Measurements from ENCODE around the gene GALNT12. TPM values are rescaled to one million over a fixed set of nuclear protein-coding genes. Genes with fewer than 3 reads are reported as not detected.

GALNT12 gene
- total and polyA plus RNA-seq, 4 donors = 0.16 to 1.4 (median 0.25) TPM; not detected in 1

DNA sequence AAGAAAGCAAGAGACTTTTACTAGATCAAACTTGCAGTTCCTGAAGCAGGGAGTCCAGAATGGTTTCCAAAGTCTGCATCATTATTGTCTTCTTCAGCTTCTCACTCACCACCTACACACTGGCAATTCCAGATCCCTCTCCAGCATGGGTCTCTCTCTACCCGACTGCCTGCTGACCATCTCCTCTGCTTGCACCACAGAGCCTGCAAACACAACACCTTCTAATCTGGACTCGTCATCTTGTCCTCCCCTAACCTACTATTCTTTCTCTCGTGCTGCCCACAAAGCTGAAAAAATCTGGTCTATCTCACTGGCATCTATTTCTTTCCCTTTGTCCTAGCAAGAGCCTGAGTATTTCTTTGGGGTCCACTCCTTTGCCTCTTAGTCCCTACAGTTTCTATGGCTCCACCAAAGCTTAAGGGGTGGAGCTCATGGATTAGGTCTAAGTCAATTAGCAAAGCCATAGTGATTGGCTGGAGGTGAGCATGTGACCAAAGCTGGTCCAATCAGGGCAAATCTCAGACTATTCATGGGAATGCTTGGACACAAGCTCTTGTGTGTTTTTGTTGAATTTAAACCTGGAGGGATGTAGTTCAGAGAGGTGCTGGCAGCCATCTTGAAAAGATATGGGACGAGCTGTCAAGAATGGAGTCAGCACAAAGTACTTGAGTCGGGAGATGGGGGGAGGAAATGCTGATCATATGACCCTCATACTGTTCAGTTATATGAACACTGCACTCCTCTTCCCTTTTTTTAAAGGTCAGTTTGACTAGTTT lies 63.5 kb downstream of the GALNT12 start:
- no peak overlapping the region for H3K4me3 ChIP-seq (ENCODE audit: low read depth in 1 of 3, low read length in 3 of 3)
- H3K9me3 ChIP-seq (ENCODE audit: control insufficient read depth in 4 of 4, low read length in 3 of 4) = peaks cover 0 to 4% (median 0%) of the 10 kb centered on the region in 4 donors
- H3K36me3 ChIP-seq (ENCODE audit: control insufficient read depth in 4 of 4, insufficient read depth in 3 of 4, low read depth in 1 of 4, low read length in 3 of 4) = no peaks in the 10 kb centered on the region
- H3K9ac ChIP-seq (ENCODE audit: low read depth in 1 of 2, low read length in 2 of 2) = no peak overlapping the region
- WGBS = 60% methylated on average over 5 of the region's 5 CpGs
- TF ChIP-seq GABPA (IDR thresholded peaks at IDR 0.05 in 1 of 2, conservative IDR thresholded peaks at IDR 0.05 in 1 of 2) (no peak), YY1 (IDR thresholded peaks at IDR 0.05) (no peak), RXRA (IDR thresholded peaks at IDR 0.05) (no peak), HNF4A (conservative IDR thresholded peaks at IDR 0.05) (no peak), SP1 (IDR thresholded peaks at IDR 0.05) (no peak), JUND (IDR thresholded peaks at IDR 0.05) (no peak), RAD21 (IDR thresholded peaks at IDR 0.05) (no peak), FOXA2 (IDR thresholded peaks at IDR 0.05) (no peak), EGR1 (IDR thresholded peaks at IDR 0.05; ENCODE audit: low read depth in 2 of 2) (no peak), TAF1 (conservative IDR thresholded peaks at IDR 0.05) (no peak), NR2F2 (IDR thresholded peaks at IDR 0.05) (no peak), HNF4G (IDR thresholded peaks at IDR 0.05) (no peak)
- TF ChIP-seq, protein P1, sequence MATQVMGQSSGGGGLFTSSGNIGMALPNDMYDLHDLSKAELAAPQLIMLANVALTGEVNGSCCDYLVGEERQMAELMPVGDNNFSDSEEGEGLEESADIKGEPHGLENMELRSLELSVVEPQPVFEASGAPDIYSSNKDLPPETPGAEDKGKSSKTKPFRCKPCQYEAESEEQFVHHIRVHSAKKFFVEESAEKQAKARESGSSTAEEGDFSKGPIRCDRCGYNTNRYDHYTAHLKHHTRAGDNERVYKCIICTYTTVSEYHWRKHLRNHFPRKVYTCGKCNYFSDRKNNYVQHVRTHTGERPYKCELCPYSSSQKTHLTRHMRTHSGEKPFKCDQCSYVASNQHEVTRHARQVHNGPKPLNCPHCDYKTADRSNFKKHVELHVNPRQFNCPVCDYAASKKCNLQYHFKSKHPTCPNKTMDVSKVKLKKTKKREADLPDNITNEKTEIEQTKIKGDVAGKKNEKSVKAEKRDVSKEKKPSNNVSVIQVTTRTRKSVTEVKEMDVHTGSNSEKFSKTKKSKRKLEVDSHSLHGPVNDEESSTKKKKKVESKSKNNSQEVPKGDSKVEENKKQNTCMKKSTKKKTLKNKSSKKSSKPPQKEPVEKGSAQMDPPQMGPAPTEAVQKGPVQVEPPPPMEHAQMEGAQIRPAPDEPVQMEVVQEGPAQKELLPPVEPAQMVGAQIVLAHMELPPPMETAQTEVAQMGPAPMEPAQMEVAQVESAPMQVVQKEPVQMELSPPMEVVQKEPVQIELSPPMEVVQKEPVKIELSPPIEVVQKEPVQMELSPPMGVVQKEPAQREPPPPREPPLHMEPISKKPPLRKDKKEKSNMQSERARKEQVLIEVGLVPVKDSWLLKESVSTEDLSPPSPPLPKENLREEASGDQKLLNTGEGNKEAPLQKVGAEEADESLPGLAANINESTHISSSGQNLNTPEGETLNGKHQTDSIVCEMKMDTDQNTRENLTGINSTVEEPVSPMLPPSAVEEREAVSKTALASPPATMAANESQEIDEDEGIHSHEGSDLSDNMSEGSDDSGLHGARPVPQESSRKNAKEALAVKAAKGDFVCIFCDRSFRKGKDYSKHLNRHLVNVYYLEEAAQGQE (IDR thresholded peaks at IDR 0.05) = no peak
- TF ChIP-seq, protein P2, sequence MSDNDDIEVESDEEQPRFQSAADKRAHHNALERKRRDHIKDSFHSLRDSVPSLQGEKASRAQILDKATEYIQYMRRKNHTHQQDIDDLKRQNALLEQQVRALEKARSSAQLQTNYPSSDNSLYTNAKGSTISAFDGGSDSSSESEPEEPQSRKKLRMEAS (IDR thresholded peaks at IDR 0.05) = no peak
- TF ChIP-seq, protein P3, sequence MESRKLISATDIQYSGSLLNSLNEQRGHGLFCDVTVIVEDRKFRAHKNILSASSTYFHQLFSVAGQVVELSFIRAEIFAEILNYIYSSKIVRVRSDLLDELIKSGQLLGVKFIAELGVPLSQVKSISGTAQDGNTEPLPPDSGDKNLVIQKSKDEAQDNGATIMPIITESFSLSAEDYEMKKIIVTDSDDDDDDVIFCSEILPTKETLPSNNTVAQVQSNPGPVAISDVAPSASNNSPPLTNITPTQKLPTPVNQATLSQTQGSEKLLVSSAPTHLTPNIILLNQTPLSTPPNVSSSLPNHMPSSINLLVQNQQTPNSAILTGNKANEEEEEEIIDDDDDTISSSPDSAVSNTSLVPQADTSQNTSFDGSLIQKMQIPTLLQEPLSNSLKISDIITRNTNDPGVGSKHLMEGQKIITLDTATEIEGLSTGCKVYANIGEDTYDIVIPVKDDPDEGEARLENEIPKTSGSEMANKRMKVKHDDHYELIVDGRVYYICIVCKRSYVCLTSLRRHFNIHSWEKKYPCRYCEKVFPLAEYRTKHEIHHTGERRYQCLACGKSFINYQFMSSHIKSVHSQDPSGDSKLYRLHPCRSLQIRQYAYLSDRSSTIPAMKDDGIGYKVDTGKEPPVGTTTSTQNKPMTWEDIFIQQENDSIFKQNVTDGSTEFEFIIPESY (IDR thresholded peaks at IDR 0.05) = no peak
- TF ChIP-seq, protein P4, sequence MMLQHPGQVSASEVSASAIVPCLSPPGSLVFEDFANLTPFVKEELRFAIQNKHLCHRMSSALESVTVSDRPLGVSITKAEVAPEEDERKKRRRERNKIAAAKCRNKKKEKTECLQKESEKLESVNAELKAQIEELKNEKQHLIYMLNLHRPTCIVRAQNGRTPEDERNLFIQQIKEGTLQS (IDR thresholded peaks at IDR 0.05) = no peak
- no peak for DNase-seq (ENCODE audit: low spot score)
- no peaks in the 10 kb centered on the region for H3K27me3 ChIP-seq (ENCODE audit: control insufficient read depth in 4 of 4, insufficient read depth in 4 of 4, low read length in 3 of 4)
- H3K4me1 ChIP-seq (ENCODE audit: control insufficient read depth in 4 of 4, insufficient read depth in 4 of 4, low read length in 3 of 4) = peaks cover 0 to 3% (median 0%) of the 10 kb centered on the region in 4 donors
- no peak overlapping the region for H3K27ac ChIP-seq (ENCODE audit: low read depth in 1 of 2, low read length in 2 of 2)

DNA sequence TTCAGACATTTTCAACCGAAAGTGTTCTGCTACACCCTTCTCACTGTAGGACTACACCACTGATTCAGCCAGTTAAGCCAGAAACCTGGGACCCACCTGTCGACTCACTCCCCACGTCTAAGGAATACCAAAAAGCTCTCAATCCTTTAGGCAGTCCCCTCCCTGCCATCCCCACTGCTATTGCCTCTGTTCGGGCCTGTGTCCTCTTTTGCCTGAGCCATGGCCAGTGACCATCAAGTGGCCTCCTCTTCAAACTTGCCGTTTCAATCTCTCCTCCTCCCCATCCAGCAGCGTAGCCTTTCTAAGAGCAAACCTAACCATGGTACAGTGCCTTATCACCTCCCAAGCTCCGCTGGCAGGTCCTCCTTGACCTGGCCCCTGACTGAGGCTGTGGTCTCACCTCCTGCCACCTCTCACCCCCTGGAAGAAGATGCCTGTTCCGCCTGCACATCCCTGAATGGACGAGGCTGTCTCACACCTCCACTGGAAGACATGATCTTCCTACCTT lies 64.1 kb downstream of the GALNT12 start:
- Histone ChIP-seq H3K27ac (ENCODE audit: low read depth in 1 of 2, low read length in 2 of 2) (no peak overlapping the region), H3K36me3 (ENCODE audit: control insufficient read depth in 4 of 4, insufficient read depth in 3 of 4, low read depth in 1 of 4, low read length in 3 of 4) (no peaks in the 10 kb centered on the region), H3K9me3 (ENCODE audit: control insufficient read depth in 4 of 4, low read length in 3 of 4) (peaks cover 0 to 4% (median 0%) of the 10 kb centered on the region in 4 donors), H3K4me1 (ENCODE audit: control insufficient read depth in 4 of 4, insufficient read depth in 4 of 4, low read length in 3 of 4) (peaks cover 0 to 3% (median 0%) of the 10 kb centered on the region in 4 donors), H3K9ac (ENCODE audit: low read depth in 1 of 2, low read length in 2 of 2) (no peak overlapping the region), H3K27me3 (ENCODE audit: control insufficient read depth in 4 of 4, insufficient read depth in 4 of 4, low read length in 3 of 4) (no peaks in the 10 kb centered on the region), H3K4me3 (ENCODE audit: low read depth in 1 of 3, low read length in 3 of 3) (no peak overlapping the region)
- WGBS = 85% methylated on average over 9 of the region's 9 CpGs
- DNase-seq (ENCODE audit: low spot score) = no peak
- TF ChIP-seq, protein P5, sequence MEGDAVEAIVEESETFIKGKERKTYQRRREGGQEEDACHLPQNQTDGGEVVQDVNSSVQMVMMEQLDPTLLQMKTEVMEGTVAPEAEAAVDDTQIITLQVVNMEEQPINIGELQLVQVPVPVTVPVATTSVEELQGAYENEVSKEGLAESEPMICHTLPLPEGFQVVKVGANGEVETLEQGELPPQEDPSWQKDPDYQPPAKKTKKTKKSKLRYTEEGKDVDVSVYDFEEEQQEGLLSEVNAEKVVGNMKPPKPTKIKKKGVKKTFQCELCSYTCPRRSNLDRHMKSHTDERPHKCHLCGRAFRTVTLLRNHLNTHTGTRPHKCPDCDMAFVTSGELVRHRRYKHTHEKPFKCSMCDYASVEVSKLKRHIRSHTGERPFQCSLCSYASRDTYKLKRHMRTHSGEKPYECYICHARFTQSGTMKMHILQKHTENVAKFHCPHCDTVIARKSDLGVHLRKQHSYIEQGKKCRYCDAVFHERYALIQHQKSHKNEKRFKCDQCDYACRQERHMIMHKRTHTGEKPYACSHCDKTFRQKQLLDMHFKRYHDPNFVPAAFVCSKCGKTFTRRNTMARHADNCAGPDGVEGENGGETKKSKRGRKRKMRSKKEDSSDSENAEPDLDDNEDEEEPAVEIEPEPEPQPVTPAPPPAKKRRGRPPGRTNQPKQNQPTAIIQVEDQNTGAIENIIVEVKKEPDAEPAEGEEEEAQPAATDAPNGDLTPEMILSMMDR (IDR thresholded peaks at IDR 0.05; ENCODE audit: low read depth, low read length, missing input control) = no peak
- TF ChIP-seq, protein P3 (IDR thresholded peaks at IDR 0.05) = no peak
- TF ChIP-seq, protein P1 (IDR thresholded peaks at IDR 0.05) = no peak
- TF ChIP-seq FOXA1 (IDR thresholded peaks at IDR 0.05) = no peak
- no peak for TF ChIP-seq TAF1 (conservative IDR thresholded peaks at IDR 0.05)
